Colonic mucosa (tissue), 4 donors: ENCODE data around the gene CITED4. TPM values are rescaled to one million over a fixed set of nuclear protein-coding genes. Genes with fewer than 3 reads are reported as not detected.

ENCODE experiments used
- DNase-seq: peaks from one replicate; pipeline ENCODE4 v3.0.0-alpha.2; 2020
- H3K27ac ChIP-seq: fragments of 200-600 bp; one replicate; pipeline ENCODE4 v1.8.0; 2021
- H3K27me3 ChIP-seq: fragments of 200-600 bp; one replicate; pipeline ENCODE4 v1.8.0; 2021
- H3K36me3 ChIP-seq: fragments of 200-600 bp; one replicate; pipeline ENCODE4 v1.8.0; 2021
- H3K4me1 ChIP-seq: fragments of 200-600 bp; one replicate; pipeline ENCODE4 v1.8.0; 2021; ENCODE audit warnings: mild to moderate bottlenecking
- H3K4me3 ChIP-seq: fragments of 200-600 bp; one replicate; pipeline ENCODE4 v1.8.0; 2021
- H3K9ac ChIP-seq, 2 donors: one replicate each; pipeline ENCODE4 v1.7.0; 2013; ENCODE audit warnings: control low read depth in 2 of 2, low read depth in 2 of 2, low read length in 2 of 2
- H3K9me3 ChIP-seq: fragments of 200-600 bp; one replicate; pipeline ENCODE4 v1.8.0; 2021
- CTCF ChIP-seq: fragments of 200-600 bp; IDR thresholded peaks from one replicate; pipeline ENCODE4 v1.8.0; 2022; ENCODE audit warnings: antibody characterized with exemption, mild to moderate bottlenecking
- intact Hi-C: fragments of 100-400 bp; cut with DNase I; formaldehyde crosslinking; loops from one replicate; pipeline ENCODE4 v1.14.1; 2022
- total RNA-seq, 2 donors: library from RNA; stranded (reverse); fragmentation: NEBNext Ultra II Directional in 1 of 2; extraction: Animal tissue kit (Norgen Biotek cat#: 25700) in 1 of 2; gene quantifications; one replicate each; pipeline ENCODE4 v1.2.1, GENCODE V29; 2021
- donor health status: healthy.
- donor health status: DM: no; HTN: no; CAD: no.
- donor health status: DM: no; HTN: no; CAD: no.

The CITED4 gene
- total RNA-seq, 2 donors from 2014 or later = 3.4 to 5.8 TPM

GRCh38 chr1:40824591-40825434, 37.4 kb downstream of the CITED4 start:
- intact Hi-C loops = no loop called here
- TF ChIP-seq CTCF = no peak
- Histone ChIP-seq H3K4me1 (no peaks in the 10 kb centered on the region), H3K36me3 (no peaks in the 10 kb centered on the region), H3K9ac (no peak overlapping the region), H3K27ac (no peak overlapping the region), H3K9me3 (no peaks in the 10 kb centered on the region), H3K4me3 (no peak overlapping the region), H3K27me3 (no peaks in the 10 kb centered on the region)
- DNase-seq = no peak

- no peak overlapping the region for H3K27ac ChIP-seq
- no peaks in the 10 kb centered on the region for H3K4me1 ChIP-seq
- H3K9ac ChIP-seq = no peak overlapping the region
- TF ChIP-seq CTCF = no peak
- no peak for DNase-seq
- no peaks in the 10 kb centered on the region for H3K36me3 ChIP-seq
- H3K9me3 ChIP-seq = no peaks in the 10 kb centered on the region
- H3K4me3 ChIP-seq = no peak overlapping the region
- H3K27me3 ChIP-seq = no peaks in the 10 kb centered on the region
- intact Hi-C loops = no loop called here
Observed at GRCh38 chr1:40823983-40824382, 38.2 kb downstream of the CITED4 start.

GRCh38 chr1:40823345-40823744, 38.8 kb downstream of the CITED4 start:
- Histone ChIP-seq H3K9ac (no peak overlapping the region), H3K27me3 (no peaks in the 10 kb centered on the region), H3K27ac (no peak overlapping the region), H3K36me3 (no peaks in the 10 kb centered on the region), H3K9me3 (no peaks in the 10 kb centered on the region), H3K4me1 (no peaks in the 10 kb centered on the region), H3K4me3 (no peak overlapping the region)
- intact Hi-C loops = no loop called here
- DNase-seq = no peak
- TF ChIP-seq CTCF = no peak

GRCh38 chr1:40822890-40823289, 39.3 kb downstream of the CITED4 start:
- H3K4me1 ChIP-seq = no peaks in the 10 kb centered on the region
- TF ChIP-seq CTCF = no peak
- no peak overlapping the region for H3K4me3 ChIP-seq
- no peaks in the 10 kb centered on the region for H3K36me3 ChIP-seq
- intact Hi-C loops = no loop called here
- no peak overlapping the region for H3K9ac ChIP-seq
- no peaks in the 10 kb centered on the region for H3K27me3 ChIP-seq
- H3K9me3 ChIP-seq = no peaks in the 10 kb centered on the region
- no peak overlapping the region for H3K27ac ChIP-seq
- no peak for DNase-seq

- no peaks in the 10 kb centered on the region for H3K36me3 ChIP-seq
Observed at GRCh38 chr1:40820911-40821693, 41.1 kb downstream of the CITED4 start.

More at GRCh38 chr1:40820911-40821693, 41.1 kb downstream of the CITED4 start:
- no peak overlapping the region for H3K9ac ChIP-seq
- H3K4me1 ChIP-seq = no peaks in the 10 kb centered on the region
- H3K4me3 ChIP-seq = no peak overlapping the region
- intact Hi-C loops = no loop called here
- TF ChIP-seq CTCF = no peak
- no peak for DNase-seq
- H3K9me3 ChIP-seq = no peaks in the 10 kb centered on the region
- H3K27ac ChIP-seq = no peak overlapping the region
- no peaks in the 10 kb centered on the region for H3K27me3 ChIP-seq
